ENCODE results near the gene PIGM. TPM values are rescaled to one million over a fixed set of nuclear protein-coding genes. Genes with fewer than 3 reads are reported as not detected.

Gene PIGM
- total RNA-seq, 1 experiment from 2014 or later = 4.6 TPM

- H3K36me3 ChIP-seq (ENCODE audit: insufficient read depth, low read length, poor library complexity, severe bottlenecking) = no peaks in the 10 kb centered on the region
- BruUV-seq (replicated peaks) = no TSS peak
- no peak overlapping the region for H3K4me3 ChIP-seq (ENCODE audit: low read depth, low read length, poor library complexity, severe bottlenecking)
- TF ChIP-seq EZH2 (IDR thresholded peaks at IDR 0.05; ENCODE audit: borderline replicate concordance, low read depth, low read length, poor library complexity, severe bottlenecking) (no peak), CTCF (conservative IDR thresholded peaks at IDR 0.05; ENCODE audit: low read depth, low read length) (no peak)
- no peak for DNase-seq (ENCODE audit: low spot score)
- POLR2A ChIA-PET (ENCODE audit: low non-redundant PET) = no interaction called here
- H3K4me1 ChIP-seq (ENCODE audit: insufficient read depth, low read length, poor library complexity, severe bottlenecking) = no peaks in the 10 kb centered on the region
- H3K27me3 ChIP-seq (replicated peaks; ENCODE audit: insufficient read depth, low read depth, low read length, poor library complexity) = peaks cover 23% of the 10 kb centered on the region
- no peaks in the 10 kb centered on the region for H3K9me3 ChIP-seq (ENCODE audit: low read depth, low read length, poor library complexity, severe bottlenecking)
- H3K27ac ChIP-seq (ENCODE audit: low read depth, low read length, poor library complexity, severe bottlenecking) = no peak overlapping the region
- intact Hi-C loops (cut with micrococcal nuclease; ENCODE audit: unreplicated experiment) = loop anchor here (5.0 kb wide), 1 partner anchor 138 kb away; no protein-coding TSS in a partner anchor
- CTCF ChIA-PET = no interaction called here
Measured at GRCh38 chr1:160074865-160075264, 43.1 kb upstream of the PIGM start.

- DNase-seq (ENCODE audit: low spot score) = no peak
- H3K4me3 ChIP-seq (ENCODE audit: low read depth, low read length, poor library complexity, severe bottlenecking) = no peak overlapping the region
- no peaks in the 10 kb centered on the region for H3K9me3 ChIP-seq (ENCODE audit: low read depth, low read length, poor library complexity, severe bottlenecking)
- CTCF ChIA-PET = no interaction called here
- TF ChIP-seq CTCF (conservative IDR thresholded peaks at IDR 0.05; ENCODE audit: low read depth, low read length) = no peak
- TF ChIP-seq EZH2 (IDR thresholded peaks at IDR 0.05; ENCODE audit: borderline replicate concordance, low read depth, low read length, poor library complexity, severe bottlenecking) = no peak
- H3K36me3 ChIP-seq (ENCODE audit: insufficient read depth, low read length, poor library complexity, severe bottlenecking) = no peaks in the 10 kb centered on the region
- BruUV-seq (replicated peaks) = no TSS peak
- POLR2A ChIA-PET (ENCODE audit: low non-redundant PET) = no interaction called here
- peaks cover 11% of the 10 kb centered on the region for H3K27me3 ChIP-seq (replicated peaks; ENCODE audit: insufficient read depth, low read depth, low read length, poor library complexity)
- H3K27ac ChIP-seq (ENCODE audit: low read depth, low read length, poor library complexity, severe bottlenecking) = no peak overlapping the region
- H3K4me1 ChIP-seq (ENCODE audit: insufficient read depth, low read length, poor library complexity, severe bottlenecking) = no peaks in the 10 kb centered on the region
- intact Hi-C loops (cut with micrococcal nuclease; ENCODE audit: unreplicated experiment) = no loop called here
Measured at GRCh38 chr1:160071289-160071688, 39.5 kb upstream of the PIGM start.

- intact Hi-C loops (cut with micrococcal nuclease; ENCODE audit: unreplicated experiment) = no loop called here
Measured at GRCh38 chr1:160070243-160071163, 38.7 kb upstream of the PIGM start.

More at GRCh38 chr1:160070243-160071163, 38.7 kb upstream of the PIGM start:
- Histone ChIP-seq H3K27ac (ENCODE audit: low read depth, low read length, poor library complexity, severe bottlenecking) (no peak overlapping the region), H3K27me3 (replicated peaks; ENCODE audit: insufficient read depth, low read depth, low read length, poor library complexity) (peaks cover 11% of the 10 kb centered on the region), H3K4me1 (ENCODE audit: insufficient read depth, low read length, poor library complexity, severe bottlenecking) (no peaks in the 10 kb centered on the region), H3K9me3 (ENCODE audit: low read depth, low read length, poor library complexity, severe bottlenecking) (no peaks in the 10 kb centered on the region), H3K36me3 (ENCODE audit: insufficient read depth, low read length, poor library complexity, severe bottlenecking) (no peaks in the 10 kb centered on the region), H3K4me3 (ENCODE audit: low read depth, low read length, poor library complexity, severe bottlenecking) (peak overlapping the region; percentile 47)
- BruUV-seq (replicated peaks) = no TSS peak
- CTCF ChIA-PET = interaction anchor here (0.8 to 1.0 kb wide), 2 partner anchors 8 to 15 kb away, joined by 3 read pairs; no protein-coding TSS in a partner anchor
- POLR2A ChIA-PET (ENCODE audit: low non-redundant PET) = no interaction called here
- TF ChIP-seq CTCF (conservative IDR thresholded peaks at IDR 0.05; ENCODE audit: low read depth, low read length) = no peak
- peak; percentile 86 for DNase-seq (ENCODE audit: low spot score)

Measured in A673 (cell line).